GM10266 (cell line): Measurements from ENCODE around the gene RAD54L.
"Not testable (repeated sequence)": the region's sequence is repeated elsewhere in the genome, so short reads cannot be mapped to it uniquely, and the experiment has no call there.

Source experiments
- DNase-seq: peaks from one replicate; pipeline ENCODE4 v3.0.0; 2012; ENCODE audit errors: extremely low spot score
- CTCF ChIP-seq: IDR thresholded peaks from 2 replicates; pipeline ENCODE4 v1.5.1; 2012; ENCODE audit warnings: mild to moderate bottlenecking, low read depth; ENCODE audit not compliant: control insufficient read depth, insufficient read depth; ENCODE audit errors: missing control alignments

Gene RAD54L

DNA sequence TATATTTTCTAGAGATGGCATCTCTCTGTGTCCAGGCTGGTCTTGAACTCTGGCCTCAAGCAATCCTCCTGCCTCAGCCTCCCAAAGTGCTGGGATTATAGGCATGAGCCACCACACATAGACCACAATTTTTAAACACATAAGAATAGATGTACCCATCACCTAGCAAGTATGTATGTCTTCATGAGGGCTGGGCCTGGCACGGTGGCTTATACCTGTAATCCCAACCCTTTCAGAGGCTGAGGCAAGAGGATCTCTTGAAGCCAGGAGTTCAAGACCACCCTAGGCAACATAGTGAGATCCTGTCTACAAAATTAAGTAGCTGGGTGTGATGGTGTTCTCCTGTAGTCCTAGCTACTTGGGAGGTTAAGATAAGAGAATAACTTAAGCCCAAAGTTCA is 69.8 kb downstream of the RAD54L start:
- no peak for TF ChIP-seq CTCF
- DNase-seq, result no peak

DNA sequence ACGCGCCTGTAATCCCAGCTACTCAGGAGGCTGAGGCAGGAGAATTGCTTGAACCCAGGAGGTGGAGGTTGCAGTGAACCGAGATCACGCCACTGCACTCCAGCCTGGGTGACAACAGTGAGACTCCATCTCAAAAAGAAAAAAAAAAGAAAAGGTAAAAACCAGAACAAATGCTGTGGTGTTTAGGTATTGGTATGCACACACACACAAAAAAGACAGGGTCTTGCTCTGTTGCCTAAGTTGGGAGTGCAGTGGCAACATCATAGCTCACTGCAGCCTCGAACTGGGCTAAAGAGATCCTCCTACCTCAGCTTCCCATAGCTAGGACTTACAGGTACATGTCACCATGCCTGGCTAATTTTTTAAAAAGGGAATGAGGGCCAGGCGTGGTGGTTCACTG is 71.7 kb downstream of the RAD54L start:
- not testable (repeated sequence) for DNase-seq

GRCh38 chr1:46319960-46320914 is 72.7 kb downstream of the RAD54L start:
- DNase-seq, result not testable (repeated sequence)

DNA sequence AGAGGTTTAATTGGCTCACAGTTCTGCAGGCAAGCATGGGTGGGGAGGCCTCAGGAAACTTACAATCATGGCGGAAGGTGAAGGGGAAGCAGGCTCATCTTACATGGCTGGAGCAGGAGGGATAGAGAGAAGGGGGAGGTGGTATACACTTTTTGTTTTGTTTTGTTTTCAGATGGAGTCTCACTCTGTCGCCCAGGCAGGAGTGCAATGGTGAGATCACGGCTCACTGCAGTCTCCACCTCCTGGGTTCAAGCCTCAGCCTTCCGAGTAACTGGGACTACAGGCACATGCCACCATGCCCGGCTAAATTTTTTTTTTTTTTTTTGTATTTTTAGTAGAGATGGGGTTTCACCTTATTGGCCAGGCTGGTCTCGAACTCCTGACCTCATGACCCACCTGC is 74.6 kb downstream of the RAD54L start:
- not testable (repeated sequence) for DNase-seq

- not testable (repeated sequence) for DNase-seq
Observed at GRCh38 chr1:46325285-46326076, 77.9 kb downstream of the RAD54L start.
